Liver (tissue), 9 donors: Measurements from ENCODE around the gene HINT2. TPM values are rescaled to one million over a fixed set of nuclear protein-coding genes. Genes with fewer than 3 reads are reported as not detected.

Experiments
- DNase-seq: peaks from one replicate; pipeline ENCODE4 v3.0.0-alpha.2; 2017; ENCODE audit warnings: low spot score
- H3K27ac ChIP-seq, 2 donors: one replicate each; pipeline ENCODE4 v1.7.0; 2013; ENCODE audit warnings: inconsistent platforms in 2 of 2, low read length in 2 of 2, control low read depth in 1 of 2, low read depth in 1 of 2, mild to moderate bottlenecking in 1 of 2
- H3K27me3 ChIP-seq, 4 donors: one replicate each; pipeline versions ENCODE4 v1.6.1 to v1.7.0; 2013; ENCODE audit warnings: low read length in 3 of 4, inconsistent platforms in 1 of 4, mild to moderate bottlenecking in 1 of 4, moderate library complexity in 1 of 4; ENCODE audit not compliant: control insufficient read depth in 4 of 4, insufficient read depth in 4 of 4
- H3K36me3 ChIP-seq, 4 donors: one replicate each; pipeline versions ENCODE4 v1.6.1 to v1.7.0; 2013; ENCODE audit warnings: low read length in 3 of 4, mild to moderate bottlenecking in 3 of 4, low read depth in 1 of 4, moderate library complexity in 1 of 4; ENCODE audit not compliant: control insufficient read depth in 4 of 4, insufficient read depth in 3 of 4
- H3K4me1 ChIP-seq, 4 donors: one replicate each; pipeline versions ENCODE4 v1.6.1 to v1.7.0; 2013; ENCODE audit warnings: low read length in 3 of 4, mild to moderate bottlenecking in 3 of 4, moderate library complexity in 1 of 4; ENCODE audit not compliant: control insufficient read depth in 4 of 4, insufficient read depth in 4 of 4
- H3K4me3 ChIP-seq, 3 donors: one replicate each; pipeline versions ENCODE4 v1.6.1 to v1.7.0; 2013; ENCODE audit warnings: low read length in 3 of 3, control low read depth in 1 of 3, low read depth in 1 of 3, mild to moderate bottlenecking in 1 of 3
- H3K9ac ChIP-seq, 2 donors: one replicate each; pipeline ENCODE4 v1.7.0; 2013; ENCODE audit warnings: low read length in 2 of 2, mild to moderate bottlenecking in 2 of 2, moderate library complexity in 2 of 2, control low read depth in 1 of 2, low read depth in 1 of 2
- H3K9me3 ChIP-seq, 4 donors: one replicate each; pipeline versions ENCODE4 v1.6.1 to v1.7.0; 2013; ENCODE audit warnings: low read length in 3 of 4; ENCODE audit not compliant: control insufficient read depth in 4 of 4
- ATF3 ChIP-seq: IDR thresholded peaks from 2 replicates; pipeline ENCODE4 v1.6.1; 2016; ENCODE audit warnings: antibody characterized with exemption
- CTCF ChIP-seq: fragments of 150-350 bp; IDR thresholded peaks from 2 replicates; pipeline ENCODE4 v1.5.1; 2017; ENCODE audit warnings: improper control_type of control experiment, low read depth, low read length; ENCODE audit not compliant: missing input control
- GABPA ChIP-seq, 2 donors: IDR thresholded peaks in 1 of 2; conservative IDR thresholded peaks in 1 of 2; 2 replicates each; pipeline ENCODE4 v1.6.1; 2016; ENCODE audit warnings: antibody characterized with exemption in 2 of 2, mild to moderate bottlenecking in 1 of 2, moderate library complexity in 1 of 2
- HNF4G ChIP-seq: IDR thresholded peaks from 2 replicates; pipeline ENCODE4 v1.6.1; 2016; ENCODE audit warnings: antibody characterized with exemption
- JUND ChIP-seq, 2 donors: IDR thresholded peaks; 2 replicates each; pipeline ENCODE4 v1.6.1; 2016; ENCODE audit warnings: antibody characterized with exemption in 2 of 2
- RAD21 ChIP-seq, 2 donors: IDR thresholded peaks; 2 replicates each; pipeline ENCODE4 v1.6.1; 2016; ENCODE audit warnings: antibody characterized with exemption in 2 of 2, mild to moderate bottlenecking in 2 of 2
- SP1 ChIP-seq: IDR thresholded peaks from 2 replicates; pipeline ENCODE4 v1.6.1; 2018; ENCODE audit warnings: antibody characterized with exemption, mild to moderate bottlenecking
- TAF1 ChIP-seq: conservative IDR thresholded peaks from 2 replicates; pipeline ENCODE4 v1.6.1; 2016; ENCODE audit warnings: antibody characterized with exemption, mild to moderate bottlenecking
- YY1 ChIP-seq: IDR thresholded peaks from 2 replicates; pipeline ENCODE4 v1.6.1; 2016; ENCODE audit warnings: antibody characterized with exemption, mild to moderate bottlenecking
- WGBS: extraction: QIAGEN DNeasy Blood & Tissue Kit; methylation state at CpG from one replicate; pipeline ENCODE4 v1.1.7; 2013; 5-methylcytosine and 5-hydroxymethylcytosine counted together
- polyA plus RNA-seq, 2 donors: library from polyadenylated mRNA; stranded (reverse) in 1 of 2; unstranded in 1 of 2; fragments of 200-250 nt in 1 of 2; fragments of >200 nt in 1 of 2; fragmentation: Nextera tagmentation in 1 of 2; extraction: Ambion mirVana in 1 of 2; gene quantifications; one replicate each; pipeline versions ENCODE4 v1.2.1 to v1.2.3, GENCODE V29; 2013 to 2015
- total RNA-seq, 2 donors: library from RNA; depleted of rRNA; stranded (reverse); fragments of >200 nt; gene quantifications; one replicate each; pipeline ENCODE4 v1.2.3, GENCODE V29; 2014
- TF ChIP-seq, protein P1 (sequence below): IDR thresholded peaks from 2 replicates; pipeline ENCODE4 v1.6.1; 2016; ENCODE audit warnings: antibody characterized with exemption
- TF ChIP-seq, protein P2 (sequence below): IDR thresholded peaks from 2 replicates; pipeline ENCODE4 v1.6.1; 2016; ENCODE audit warnings: antibody characterized with exemption
- donor health status: healthy.
- donor health status: healthy.
- donor health status: healthy.
- donor health status: healthy.
- donor health status: healthy.

HINT2 gene
- total and polyA plus RNA-seq, 4 donors = 34.3 to 176 (median 76.1) TPM

DNA sequence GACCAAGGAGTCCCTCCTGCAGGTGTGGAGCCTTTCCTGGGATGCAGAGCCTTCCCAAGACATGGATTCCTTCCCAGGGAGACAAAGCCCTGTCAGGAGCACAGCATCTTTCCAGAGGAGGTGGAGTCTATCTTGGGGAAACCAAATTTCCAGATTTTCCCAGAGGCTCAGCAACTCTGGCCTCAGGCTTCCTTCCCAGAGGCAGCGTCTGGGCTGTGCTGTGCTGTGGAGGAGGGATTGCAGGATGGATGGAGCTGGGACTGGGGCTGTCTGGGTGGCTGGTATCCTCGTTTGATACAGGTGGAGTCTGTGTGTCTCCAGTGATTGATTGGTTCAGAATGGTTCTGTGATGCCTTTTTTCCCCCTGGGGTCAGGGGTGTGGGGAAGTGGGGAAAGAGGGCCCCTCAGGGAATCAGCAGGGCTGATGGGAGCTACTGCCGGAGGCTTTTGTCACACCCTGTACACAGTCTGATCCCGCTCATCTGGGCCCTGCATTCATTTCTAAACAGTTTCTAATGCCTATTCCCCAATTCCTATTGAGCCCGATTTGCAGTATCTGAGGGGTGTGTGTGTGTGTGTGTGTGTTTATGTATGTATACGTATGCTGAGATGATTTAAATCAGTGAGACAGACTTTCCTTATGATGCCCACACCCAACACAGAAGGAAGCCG is 39.4 kb upstream of the HINT2 start:
- Histone ChIP-seq H3K27me3 (no peaks in the 10 kb centered on the region), H3K9ac (no peak overlapping the region), H3K27ac (no peak overlapping the region), H3K9me3 (no peaks in the 10 kb centered on the region), H3K4me1 (no peaks in the 10 kb centered on the region), H3K4me3 (no peak overlapping the region), H3K36me3 (no peaks in the 10 kb centered on the region)
- peak; percentile 24 for DNase-seq
- TF ChIP-seq CTCF = no peak
- TF ChIP-seq GABPA (IDR thresholded peaks at IDR 0.05 in 1 of 2, conservative IDR thresholded peaks at IDR 0.05 in 1 of 2) = no peak
- no peak for TF ChIP-seq YY1
- no peak for TF ChIP-seq SP1
- TF ChIP-seq TAF1 = no peak
- no peak for TF ChIP-seq RAD21 (IDR thresholded peaks at IDR 0.05)
- TF ChIP-seq, protein P1, sequence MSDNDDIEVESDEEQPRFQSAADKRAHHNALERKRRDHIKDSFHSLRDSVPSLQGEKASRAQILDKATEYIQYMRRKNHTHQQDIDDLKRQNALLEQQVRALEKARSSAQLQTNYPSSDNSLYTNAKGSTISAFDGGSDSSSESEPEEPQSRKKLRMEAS = no peak
- no peak for TF ChIP-seq ATF3
- WGBS = 93% methylated on average over 7 of the region's 7 CpGs

DNA sequence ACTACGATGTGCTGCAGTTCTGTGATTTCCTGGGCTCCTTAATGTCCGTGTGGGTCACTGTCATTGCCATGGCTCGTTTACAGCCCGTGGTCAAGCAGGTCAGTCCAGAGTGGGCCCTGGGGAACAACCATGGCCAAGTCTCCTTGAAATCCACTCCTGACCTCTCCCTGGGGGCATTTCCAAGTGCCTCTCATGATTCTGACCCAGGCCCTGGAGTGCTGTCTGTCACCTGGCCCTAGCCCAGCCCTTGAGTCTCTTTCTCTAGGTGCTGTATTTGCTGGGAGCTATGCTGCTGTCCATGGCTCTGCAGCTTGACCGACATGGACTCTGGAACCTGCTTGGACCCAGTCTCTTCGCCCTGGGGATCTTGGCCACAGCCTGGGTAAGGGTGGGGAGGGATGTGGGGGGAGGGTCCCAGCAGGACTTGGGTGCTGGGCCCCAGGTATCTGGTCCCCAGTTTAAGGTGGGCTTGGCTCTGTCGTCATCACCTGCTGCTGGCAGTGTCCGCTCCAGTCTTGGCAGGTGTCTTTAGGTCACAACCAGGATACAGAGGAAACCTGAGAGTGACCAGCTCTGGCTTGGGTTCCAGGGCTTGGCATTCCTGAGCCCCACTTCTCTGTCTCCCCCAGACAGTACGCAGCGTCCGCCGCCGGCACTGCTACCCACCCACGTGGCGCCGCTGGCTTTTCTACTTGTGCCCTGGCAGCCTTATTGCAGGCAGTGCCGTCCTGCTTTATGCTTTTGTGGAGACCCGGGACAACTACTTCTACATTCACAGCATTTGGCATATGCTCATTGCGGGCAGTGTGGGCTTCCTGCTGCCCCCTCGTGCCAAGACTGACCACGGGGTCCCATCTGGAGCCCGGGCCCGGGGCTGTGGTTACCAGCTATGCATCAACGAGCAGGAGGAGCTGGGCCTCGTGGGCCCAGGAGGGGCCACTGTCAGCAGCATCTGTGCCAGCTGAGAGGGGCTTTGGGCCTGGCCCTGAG is 38.3 kb upstream of the HINT2 start:
- Histone ChIP-seq H3K4me3 (no peak overlapping the region), H3K27me3 (no peaks in the 10 kb centered on the region), H3K4me1 (no peaks in the 10 kb centered on the region), H3K9ac (no peak overlapping the region), H3K27ac (no peak overlapping the region), H3K9me3 (no peaks in the 10 kb centered on the region), H3K36me3 (no peaks in the 10 kb centered on the region)
- 95% methylated on average over 25 of the region's 25 CpGs for WGBS
- no peak for TF ChIP-seq JUND (IDR thresholded peaks at IDR 0.05)
- TF ChIP-seq ATF3 = no peak
- TF ChIP-seq, protein P2, sequence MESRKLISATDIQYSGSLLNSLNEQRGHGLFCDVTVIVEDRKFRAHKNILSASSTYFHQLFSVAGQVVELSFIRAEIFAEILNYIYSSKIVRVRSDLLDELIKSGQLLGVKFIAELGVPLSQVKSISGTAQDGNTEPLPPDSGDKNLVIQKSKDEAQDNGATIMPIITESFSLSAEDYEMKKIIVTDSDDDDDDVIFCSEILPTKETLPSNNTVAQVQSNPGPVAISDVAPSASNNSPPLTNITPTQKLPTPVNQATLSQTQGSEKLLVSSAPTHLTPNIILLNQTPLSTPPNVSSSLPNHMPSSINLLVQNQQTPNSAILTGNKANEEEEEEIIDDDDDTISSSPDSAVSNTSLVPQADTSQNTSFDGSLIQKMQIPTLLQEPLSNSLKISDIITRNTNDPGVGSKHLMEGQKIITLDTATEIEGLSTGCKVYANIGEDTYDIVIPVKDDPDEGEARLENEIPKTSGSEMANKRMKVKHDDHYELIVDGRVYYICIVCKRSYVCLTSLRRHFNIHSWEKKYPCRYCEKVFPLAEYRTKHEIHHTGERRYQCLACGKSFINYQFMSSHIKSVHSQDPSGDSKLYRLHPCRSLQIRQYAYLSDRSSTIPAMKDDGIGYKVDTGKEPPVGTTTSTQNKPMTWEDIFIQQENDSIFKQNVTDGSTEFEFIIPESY = no peak
- no peak for TF ChIP-seq HNF4G
- TF ChIP-seq GABPA (IDR thresholded peaks at IDR 0.05 in 1 of 2, conservative IDR thresholded peaks at IDR 0.05 in 1 of 2) = no peak
- TF ChIP-seq, protein P1 = no peak
- peak; percentile 19 for DNase-seq
